Neural crest cell (in vitro differentiated cells): ENCODE measurements around the gene SNN. TPM values are rescaled to one million over a fixed set of nuclear protein-coding genes. Genes with fewer than 3 reads are reported as not detected.

Experiments used
- DNase-seq: peaks from one replicate; pipeline ENCODE4 v3.0.0; 2021; ENCODE audit warnings: low read depth, mixed read lengths, low spot score
- H3K27ac Mint-ChIP-seq: one replicate; pipeline ENCODE4 v1.8.0; 2021; ENCODE audit warnings: mild to moderate bottlenecking, mixed read lengths; ENCODE audit not compliant: unreplicated experiment
- H3K27me3 Mint-ChIP-seq: 2 replicates; pipeline ENCODE4 v1.8.0; 2021; ENCODE audit warnings: low read depth, mild to moderate bottlenecking, mixed read lengths
- H3K36me3 Mint-ChIP-seq: 2 replicates; pipeline ENCODE4 v1.8.0; 2021; ENCODE audit warnings: low read depth, mild to moderate bottlenecking, mixed read lengths
- H3K4me1 Mint-ChIP-seq: 2 replicates; pipeline ENCODE4 v1.8.0; 2021; ENCODE audit warnings: mixed read lengths
- H3K4me3 Mint-ChIP-seq: one replicate; pipeline ENCODE4 v1.8.0; 2021; ENCODE audit warnings: mild to moderate bottlenecking, mixed read lengths
- H3K9me3 Mint-ChIP-seq: 2 replicates; pipeline ENCODE4 v1.8.0; 2021; ENCODE audit warnings: mixed read lengths
- total RNA-seq: library from RNA; stranded (reverse); gene quantifications from 2 replicates; pipeline ENCODE4 v1.2.1, GENCODE V29; 2021
- TF ChIP-seq, protein P1 (sequence below): fragments of 200-600 bp; sonication (generic); conservative IDR thresholded peaks from 2 replicates; pipeline ENCODE4 v1.5.0; 2021; ENCODE audit warnings: antibody characterized with exemption, mild to moderate bottlenecking

The SNN gene
- total RNA-seq, 1 donor from 2014 or later = 93.5 TPM

DNA sequence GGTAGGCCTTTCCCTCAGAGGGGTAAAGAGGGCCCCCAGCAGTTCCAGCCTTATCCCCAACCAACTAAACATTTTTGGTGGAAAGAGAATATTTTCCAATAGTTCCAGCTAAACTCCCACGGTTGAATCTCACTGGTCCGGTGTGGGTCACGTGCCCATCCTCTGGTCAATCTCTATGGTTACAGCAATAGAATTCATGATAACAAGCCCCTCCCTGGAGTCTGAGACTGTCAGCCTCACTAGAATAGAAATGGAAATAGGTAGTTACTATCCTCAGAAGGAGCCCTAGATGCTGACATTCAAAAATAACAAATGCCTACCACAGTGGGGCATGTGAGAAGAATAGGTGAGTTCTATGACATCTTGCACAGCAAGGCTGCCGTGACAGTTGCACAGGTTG lies 44.0 kb upstream of the SNN start:
- Mint-ChIP-seq H3K9me3 (peaks cover 3% of the 10 kb centered on the region), H3K4me3 (no peak overlapping the region), H3K27me3 (no peaks in the 10 kb centered on the region), H3K27ac (no peak overlapping the region), H3K36me3 (no peaks in the 10 kb centered on the region), H3K4me1 (peaks cover 7% of the 10 kb centered on the region)
- no peak for DNase-seq
- TF ChIP-seq, protein P1, sequence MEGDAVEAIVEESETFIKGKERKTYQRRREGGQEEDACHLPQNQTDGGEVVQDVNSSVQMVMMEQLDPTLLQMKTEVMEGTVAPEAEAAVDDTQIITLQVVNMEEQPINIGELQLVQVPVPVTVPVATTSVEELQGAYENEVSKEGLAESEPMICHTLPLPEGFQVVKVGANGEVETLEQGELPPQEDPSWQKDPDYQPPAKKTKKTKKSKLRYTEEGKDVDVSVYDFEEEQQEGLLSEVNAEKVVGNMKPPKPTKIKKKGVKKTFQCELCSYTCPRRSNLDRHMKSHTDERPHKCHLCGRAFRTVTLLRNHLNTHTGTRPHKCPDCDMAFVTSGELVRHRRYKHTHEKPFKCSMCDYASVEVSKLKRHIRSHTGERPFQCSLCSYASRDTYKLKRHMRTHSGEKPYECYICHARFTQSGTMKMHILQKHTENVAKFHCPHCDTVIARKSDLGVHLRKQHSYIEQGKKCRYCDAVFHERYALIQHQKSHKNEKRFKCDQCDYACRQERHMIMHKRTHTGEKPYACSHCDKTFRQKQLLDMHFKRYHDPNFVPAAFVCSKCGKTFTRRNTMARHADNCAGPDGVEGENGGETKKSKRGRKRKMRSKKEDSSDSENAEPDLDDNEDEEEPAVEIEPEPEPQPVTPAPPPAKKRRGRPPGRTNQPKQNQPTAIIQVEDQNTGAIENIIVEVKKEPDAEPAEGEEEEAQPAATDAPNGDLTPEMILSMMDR = no peak

DNA sequence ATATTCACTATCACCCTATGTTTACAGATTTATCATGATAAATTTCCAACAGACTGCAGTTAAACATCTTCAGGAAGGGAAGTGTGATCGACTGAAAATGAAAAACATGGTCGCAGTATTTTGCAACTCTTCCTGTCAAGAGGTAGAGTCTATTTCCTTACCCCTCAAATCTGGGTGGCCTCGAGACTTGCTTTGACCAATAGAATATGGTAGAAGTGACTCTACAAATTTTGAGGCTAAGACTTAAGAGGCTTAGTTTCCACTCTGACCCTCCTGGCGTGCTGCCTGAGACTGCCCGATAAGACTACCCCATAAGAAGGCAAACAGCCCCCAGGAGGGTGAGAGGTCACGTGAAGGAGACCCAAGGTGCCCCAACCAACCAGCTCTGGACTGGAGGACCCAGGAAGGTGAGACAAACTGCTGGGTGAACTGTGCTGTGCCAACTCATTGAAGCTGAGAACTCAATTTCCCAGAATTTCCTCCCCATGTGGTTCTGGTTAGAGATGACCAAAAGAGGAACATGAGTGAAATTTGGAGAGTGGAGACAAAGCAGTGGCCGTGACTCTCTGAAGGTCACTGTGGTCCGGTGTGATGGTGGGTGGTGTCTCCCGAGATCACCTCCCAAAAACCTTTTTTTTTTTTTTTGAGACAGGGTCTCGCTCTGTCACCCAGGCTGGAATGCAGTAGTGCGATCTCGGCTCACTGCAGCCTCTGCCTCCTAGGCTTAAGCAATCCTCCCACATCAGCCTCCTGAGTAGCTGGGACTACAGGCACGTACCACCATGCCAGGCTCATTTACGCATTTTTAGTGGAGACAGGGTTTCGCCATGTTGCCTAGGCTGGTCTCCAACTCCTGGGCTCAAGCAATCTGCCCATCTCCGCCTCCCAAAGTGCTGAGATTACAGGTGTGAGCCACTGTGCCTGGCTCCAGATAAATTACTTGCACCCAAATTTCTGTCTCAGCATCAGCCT lies 43.3 kb upstream of the SNN start:
- Mint-ChIP-seq H3K4me1 (peaks cover 8% of the 10 kb centered on the region), H3K4me3 (no peak overlapping the region), H3K27ac (no peak overlapping the region), H3K9me3 (peaks cover 3% of the 10 kb centered on the region), H3K27me3 (no peaks in the 10 kb centered on the region), H3K36me3 (no peaks in the 10 kb centered on the region)
- TF ChIP-seq, protein P1 = no peak
- no peak for DNase-seq

DNA sequence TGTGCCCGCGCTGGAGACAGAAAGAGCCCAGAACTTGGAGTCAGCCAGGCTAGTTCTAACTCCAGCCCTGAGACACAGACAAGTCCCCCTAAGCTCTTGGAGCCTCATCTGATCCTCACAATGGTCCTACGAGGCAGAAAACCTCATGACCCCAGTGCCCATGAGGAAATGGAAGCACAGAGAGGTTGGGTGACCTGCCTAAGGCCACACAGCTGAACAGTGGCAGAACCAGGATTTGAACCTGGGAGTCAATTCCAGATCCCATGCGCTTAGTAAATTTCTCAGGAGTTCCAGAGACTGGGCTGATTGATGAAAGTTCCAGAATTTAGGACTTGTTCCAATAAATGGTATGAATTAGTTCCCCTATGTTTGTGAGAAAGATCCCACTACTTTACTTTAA lies 42.5 kb upstream of the SNN start:
- Mint-ChIP-seq H3K27ac (no peak overlapping the region), H3K27me3 (no peaks in the 10 kb centered on the region), H3K36me3 (no peaks in the 10 kb centered on the region), H3K4me1 (peaks cover 8% of the 10 kb centered on the region), H3K9me3 (no peaks in the 10 kb centered on the region), H3K4me3 (no peak overlapping the region)
- DNase-seq = no peak
- TF ChIP-seq, protein P1 = no peak

DNA sequence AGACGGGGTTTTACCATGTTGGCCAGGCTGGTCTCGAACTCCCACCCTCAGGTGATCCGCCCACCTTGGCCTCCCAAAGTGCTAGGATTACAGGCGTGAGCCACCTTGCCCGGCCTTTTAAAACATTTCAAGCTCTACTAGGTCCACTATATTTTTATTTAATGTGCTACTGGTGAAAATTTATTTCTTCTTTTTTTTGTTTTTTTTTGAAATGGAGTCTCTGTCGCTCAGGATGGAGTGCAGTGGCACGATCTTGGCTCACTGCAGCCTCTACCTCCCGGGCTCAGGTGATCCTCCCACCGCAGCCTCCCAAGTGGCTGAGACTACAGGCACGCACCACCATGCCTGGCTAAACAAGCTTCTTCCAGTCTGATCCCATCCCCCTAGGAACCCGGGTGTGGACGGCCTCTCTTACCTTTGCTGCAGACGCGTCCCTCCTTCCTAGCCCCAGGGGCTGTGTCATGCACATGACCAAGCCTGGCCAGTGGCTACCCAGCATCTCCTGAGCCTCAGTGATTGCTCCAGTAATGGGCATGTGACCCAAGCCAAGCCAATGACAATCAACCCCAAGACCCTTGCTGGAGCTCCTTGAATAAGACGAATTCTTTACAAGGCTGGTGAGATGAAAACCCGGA lies 41.5 kb upstream of the SNN start:
- Mint-ChIP-seq H3K27ac (peak overlapping the region; percentile 78), H3K4me1 (peaks cover 8% of the 10 kb centered on the region), H3K27me3 (no peaks in the 10 kb centered on the region), H3K9me3 (no peaks in the 10 kb centered on the region), H3K36me3 (no peaks in the 10 kb centered on the region), H3K4me3 (no peak overlapping the region)
- no peak for DNase-seq
- TF ChIP-seq, protein P1 = no peak

DNA sequence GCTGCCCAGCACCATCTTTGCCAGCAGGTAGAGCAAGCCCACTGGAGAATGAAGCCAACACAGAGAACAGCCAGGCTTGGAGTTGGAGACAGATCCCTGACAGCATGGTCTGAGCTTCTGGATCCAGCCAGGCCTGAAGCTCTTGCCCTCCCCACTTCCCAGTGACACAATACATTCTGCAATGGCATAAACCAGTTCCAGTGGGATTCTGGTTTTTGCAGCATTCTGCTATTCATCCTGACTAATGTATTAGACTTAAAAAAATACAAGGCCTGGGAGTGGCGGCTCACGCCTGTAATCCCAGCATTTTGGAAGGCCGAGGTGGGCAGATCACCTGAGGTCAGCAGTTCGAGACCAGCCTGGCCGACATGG lies 41.0 kb upstream of the SNN start:
- no peak for DNase-seq
- H3K36me3 Mint-ChIP-seq = no peaks in the 10 kb centered on the region
- H3K27ac Mint-ChIP-seq = no peak overlapping the region
- H3K4me1 Mint-ChIP-seq = peaks cover 12% of the 10 kb centered on the region
- no peak overlapping the region for H3K4me3 Mint-ChIP-seq
- TF ChIP-seq, protein P1 = no peak
- no peaks in the 10 kb centered on the region for H3K9me3 Mint-ChIP-seq
- H3K27me3 Mint-ChIP-seq = no peaks in the 10 kb centered on the region
